GM13976 (cell line): ENCODE data around the gene HACD3.
"Not testable (repeated sequence)": the region's sequence is repeated elsewhere in the genome, so short reads cannot be mapped to it uniquely, and the experiment has no call there.

Experiments used
- DNase-seq: peaks from one replicate; pipeline ENCODE4 v3.0.0; 2012; ENCODE audit warnings: low spot score
- in situ Hi-C: fragments of 300-500 bp; cut with MboI; formaldehyde crosslinking; loops from one replicate; pipeline ENCODE4 v1.12.0; 2022; ENCODE audit warnings: low sequenced_read_pairs, mixed read lengths, inconsistent platforms; ENCODE audit not compliant: unreplicated experiment
- TF ChIP-seq, protein P1 (sequence below): IDR thresholded peaks from 2 replicates; pipeline ENCODE4 v1.5.1; 2012; ENCODE audit warnings: borderline replicate concordance, mild to moderate bottlenecking; ENCODE audit not compliant: insufficient read depth; ENCODE audit errors: extremely low read depth, missing control alignments, control extremely low read depth

Gene HACD3

DNA sequence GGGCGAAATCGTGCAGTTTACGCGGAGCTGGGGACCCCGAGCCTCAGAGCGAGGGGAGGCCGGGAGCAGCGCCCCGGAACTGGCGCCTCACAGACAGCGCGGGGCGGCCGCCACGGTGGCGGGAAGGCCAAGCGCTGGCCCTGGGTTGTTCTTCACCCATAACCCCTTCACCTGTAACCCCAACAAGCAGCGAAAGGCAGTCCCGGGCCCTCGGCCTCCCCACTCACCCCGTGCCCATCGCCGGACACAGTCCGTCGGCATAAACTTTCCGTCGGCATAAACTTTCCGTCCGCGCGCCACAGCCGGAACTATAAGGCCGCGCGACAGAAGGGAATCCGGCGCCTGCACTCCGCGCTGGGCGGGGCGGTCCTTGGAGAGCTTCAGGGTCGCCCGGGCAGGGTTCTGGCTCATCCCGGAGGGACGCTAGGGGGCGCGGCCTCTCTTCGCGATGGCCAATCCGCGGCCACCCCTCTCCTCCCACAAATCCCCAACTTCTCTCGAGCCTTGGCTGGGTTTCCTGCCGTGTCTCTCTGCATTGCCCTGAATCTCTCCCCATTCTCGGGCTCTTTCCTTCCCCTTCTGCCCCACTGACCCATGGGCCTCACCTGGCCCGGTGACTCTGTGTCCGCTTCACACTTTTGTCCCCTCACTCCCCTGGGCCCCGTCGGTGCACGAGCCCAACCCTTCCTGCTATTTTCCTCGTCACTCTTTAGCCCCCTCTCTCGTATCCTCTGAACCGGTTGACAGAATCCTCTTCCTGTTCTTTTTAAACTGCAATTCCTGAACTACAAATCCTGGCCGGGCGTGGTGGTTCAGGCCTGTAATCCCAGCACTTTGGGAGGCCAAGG lies 80.8 kb downstream of the HACD3 start, which contains the start of gene INTS14:
TSS of gene INTS14 (minus strand) at position 261 of the 848 bp plus-strand sequence. CDS start 3,751 bp downstream, outside the sequence.
- TF ChIP-seq, protein P1, sequence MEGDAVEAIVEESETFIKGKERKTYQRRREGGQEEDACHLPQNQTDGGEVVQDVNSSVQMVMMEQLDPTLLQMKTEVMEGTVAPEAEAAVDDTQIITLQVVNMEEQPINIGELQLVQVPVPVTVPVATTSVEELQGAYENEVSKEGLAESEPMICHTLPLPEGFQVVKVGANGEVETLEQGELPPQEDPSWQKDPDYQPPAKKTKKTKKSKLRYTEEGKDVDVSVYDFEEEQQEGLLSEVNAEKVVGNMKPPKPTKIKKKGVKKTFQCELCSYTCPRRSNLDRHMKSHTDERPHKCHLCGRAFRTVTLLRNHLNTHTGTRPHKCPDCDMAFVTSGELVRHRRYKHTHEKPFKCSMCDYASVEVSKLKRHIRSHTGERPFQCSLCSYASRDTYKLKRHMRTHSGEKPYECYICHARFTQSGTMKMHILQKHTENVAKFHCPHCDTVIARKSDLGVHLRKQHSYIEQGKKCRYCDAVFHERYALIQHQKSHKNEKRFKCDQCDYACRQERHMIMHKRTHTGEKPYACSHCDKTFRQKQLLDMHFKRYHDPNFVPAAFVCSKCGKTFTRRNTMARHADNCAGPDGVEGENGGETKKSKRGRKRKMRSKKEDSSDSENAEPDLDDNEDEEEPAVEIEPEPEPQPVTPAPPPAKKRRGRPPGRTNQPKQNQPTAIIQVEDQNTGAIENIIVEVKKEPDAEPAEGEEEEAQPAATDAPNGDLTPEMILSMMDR = peak; percentile 79
- in situ Hi-C loops = no loop called here
- peak; percentile 98 for DNase-seq

DNA sequence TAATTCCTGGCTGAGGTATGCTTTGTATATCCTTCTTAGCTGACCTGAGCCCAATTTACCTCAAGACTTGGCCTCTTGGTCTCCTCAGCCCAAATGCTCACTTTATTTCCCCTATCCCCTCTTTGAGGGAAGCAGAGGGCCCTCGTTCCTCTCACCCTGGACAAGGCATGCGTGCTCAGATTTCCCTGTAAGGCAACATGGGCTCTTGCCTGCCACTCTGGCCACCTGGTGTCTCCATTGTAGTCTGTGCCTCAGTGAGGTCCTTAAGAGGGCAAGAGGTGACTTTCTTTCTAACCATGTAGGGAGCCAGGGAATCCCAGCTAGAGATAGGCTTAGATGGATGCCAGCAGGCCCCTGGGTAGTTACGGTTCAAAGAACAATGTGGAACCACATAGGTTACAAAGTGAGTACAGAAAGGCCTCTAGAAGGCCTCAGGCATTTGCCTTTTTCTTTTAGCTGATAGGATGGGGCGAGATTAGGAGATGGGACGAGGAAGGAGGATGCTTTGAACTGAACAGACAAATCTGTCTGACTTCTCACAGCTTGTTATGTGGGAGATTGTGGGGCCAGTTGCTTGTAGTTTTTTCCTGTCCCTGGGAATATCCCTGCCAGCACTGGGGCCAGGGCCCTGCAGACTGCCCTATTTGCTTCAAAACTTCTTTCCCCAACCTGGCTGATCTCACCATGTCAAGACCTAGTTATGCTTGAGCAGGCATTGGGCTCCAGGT lies 81.8 kb downstream of the HACD3 start:
- no peak for DNase-seq
- TF ChIP-seq, protein P1 = no peak
- in situ Hi-C loops = no loop called here

DNA sequence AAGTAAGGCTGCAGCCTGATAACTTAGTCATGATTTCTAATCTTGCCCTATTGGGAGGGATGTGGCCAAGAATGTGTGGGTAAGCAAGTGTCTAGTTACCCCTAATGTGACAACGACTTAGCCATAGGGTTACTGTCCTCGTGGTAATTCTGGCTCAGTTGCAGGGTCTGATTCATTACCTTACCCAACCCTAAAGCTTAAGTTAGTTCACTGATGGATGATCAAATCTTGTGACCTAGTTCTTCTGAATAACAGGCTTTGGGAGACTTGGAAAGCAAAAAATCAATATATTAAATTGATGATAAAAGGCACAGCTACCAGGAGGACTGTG lies 82.3 kb downstream of the HACD3 start:
- in situ Hi-C loops = no loop called here
- TF ChIP-seq, protein P1 = no peak
- DNase-seq = no peak

DNA sequence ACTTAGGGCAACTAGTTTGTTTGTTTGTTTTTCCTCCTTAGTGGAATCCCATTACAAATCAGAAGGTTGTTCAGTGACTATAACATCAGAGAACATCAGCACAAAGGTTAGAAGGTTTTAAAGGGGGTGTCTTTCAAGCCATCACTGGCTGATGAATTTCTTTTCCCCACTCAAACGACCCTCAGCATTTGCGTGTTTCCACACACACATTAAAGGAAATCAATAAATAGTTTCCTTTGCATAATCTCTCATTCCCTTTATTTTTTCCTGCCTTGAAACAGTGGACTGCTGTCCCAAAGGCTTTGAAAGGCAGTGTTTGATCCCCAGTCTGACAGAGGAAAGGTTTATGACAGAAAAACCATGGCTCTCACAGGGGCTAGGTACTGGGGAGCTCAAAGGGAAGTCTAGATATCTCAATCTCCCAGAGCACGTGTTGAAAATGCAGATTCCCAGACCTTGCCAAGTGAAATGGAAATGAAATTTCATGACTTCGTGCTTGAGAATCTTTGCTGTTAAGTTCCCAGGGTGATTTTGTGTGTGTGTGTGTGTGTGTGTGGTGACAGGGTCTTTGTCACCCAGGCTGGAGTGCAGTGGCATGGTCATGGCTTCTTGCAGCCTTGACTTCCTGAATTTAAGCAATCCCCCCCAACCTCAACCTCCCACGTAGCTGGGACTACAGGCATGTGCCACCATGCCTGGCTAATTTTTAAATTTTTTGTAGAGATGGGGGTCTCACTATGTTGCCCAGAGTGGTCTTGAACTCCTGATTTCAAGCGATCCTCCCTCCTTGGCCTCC lies 82.9 kb downstream of the HACD3 start:
- no peak for DNase-seq
- TF ChIP-seq, protein P1 = no peak
- in situ Hi-C loops = no loop called here

DNA sequence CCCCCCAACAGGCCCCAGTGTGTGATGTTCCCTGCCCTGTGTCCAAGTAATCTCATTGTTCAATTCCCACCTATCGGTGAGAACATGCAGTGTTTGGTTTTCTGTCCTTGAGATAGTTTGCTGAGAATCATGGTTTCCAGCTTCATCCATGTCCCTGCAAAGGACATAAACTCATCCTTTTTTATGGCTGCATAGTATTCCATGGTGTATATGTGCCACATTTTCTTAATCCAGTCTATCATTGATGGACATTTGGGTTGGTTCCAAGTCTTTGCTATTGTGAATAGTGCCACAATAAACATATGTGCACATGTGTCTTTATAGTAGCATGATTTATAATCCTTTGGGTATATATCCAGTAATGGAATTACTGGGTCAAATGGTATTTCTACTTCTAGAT lies 85.6 kb downstream of the HACD3 start:
- in situ Hi-C loops, DNase-seq: not testable (repeated sequence)

DNA sequence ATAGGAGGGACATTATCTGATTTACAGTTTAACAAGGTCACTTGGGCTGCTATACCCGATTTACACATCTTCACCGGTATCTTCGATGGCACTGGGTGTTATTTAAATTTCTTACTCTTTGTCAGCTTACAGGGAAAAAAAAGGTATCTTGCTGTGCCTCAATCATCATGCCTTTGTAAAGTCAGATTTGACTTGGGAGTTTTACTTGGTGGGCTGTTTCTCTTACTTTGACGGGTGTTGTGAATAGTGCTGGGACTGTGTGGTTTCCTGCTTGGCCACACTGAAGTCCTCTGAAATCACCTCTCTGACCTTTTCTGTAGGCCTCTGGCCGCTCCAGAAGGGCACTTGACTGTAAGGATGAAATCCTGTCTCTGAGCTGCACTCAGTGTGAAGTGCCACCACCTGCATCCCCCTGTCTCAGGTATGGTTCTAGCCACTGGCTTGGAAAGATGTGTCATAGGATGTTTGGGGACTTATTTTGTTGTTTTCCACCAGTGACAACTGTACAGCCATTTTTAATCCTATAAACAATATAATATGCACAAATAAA lies 88.4 kb downstream of the HACD3 start:
- TF ChIP-seq, protein P1 = no peak
- in situ Hi-C loops = no loop called here
- no peak for DNase-seq
